BE2C (cell line): Measurements from ENCODE around the gene BTBD2.

Experiments
- DNase-seq: peaks from one replicate; pipeline ENCODE4 v3.0.0-alpha.2; 2020
- H3K27me3 ChIP-seq: fragments of 250-450 bp; sonication (Bioruptor Pico); 2 replicates; pipeline ENCODE4 v1.5.1; 2020; ENCODE audit warnings: mild to moderate bottlenecking
- H3K36me3 ChIP-seq: fragments of 250-450 bp; sonication (Bioruptor Pico); 2 replicates; pipeline ENCODE4 v1.5.1; 2020; ENCODE audit warnings: mild to moderate bottlenecking
- H3K4me1 ChIP-seq: fragments of 250-450 bp; sonication (Bioruptor Pico); 2 replicates; pipeline ENCODE4 v1.5.1; 2020
- H3K4me3 ChIP-seq: 2 replicates; pipeline ENCODE4 v1.5.1; 2011; ENCODE audit warnings: low read depth, low read length
- H3K9me3 ChIP-seq: fragments of 250-450 bp; sonication (Bioruptor Pico); 2 replicates; pipeline ENCODE4 v1.5.1; 2020
- CTCF ChIP-seq: IDR thresholded peaks from 2 replicates; pipeline ENCODE4 v1.5.1; 2012; ENCODE audit warnings: mild to moderate bottlenecking, low read depth, low read length

The BTBD2 gene

GRCh38 chr19:1987197-1988187, 28.0 kb downstream of the BTBD2 start:
- no peak for DNase-seq
- no peak for TF ChIP-seq CTCF
- H3K36me3 ChIP-seq: peaks cover 68% of the 10 kb centered on the region
- no peaks in the 10 kb centered on the region for H3K27me3 ChIP-seq
- no peak overlapping the region for H3K4me3 ChIP-seq
- no peaks in the 10 kb centered on the region for H3K4me1 ChIP-seq
- H3K9me3 ChIP-seq: no peaks in the 10 kb centered on the region

- peaks cover 69% of the 10 kb centered on the region for H3K36me3 ChIP-seq
- H3K9me3 ChIP-seq: no peaks in the 10 kb centered on the region
- H3K4me1 ChIP-seq: no peaks in the 10 kb centered on the region
- no peak for DNase-seq
- no peaks in the 10 kb centered on the region for H3K27me3 ChIP-seq
- no peak overlapping the region for H3K4me3 ChIP-seq
- TF ChIP-seq CTCF: no peak
These were observed 29.0 kb downstream of the BTBD2 start for GRCh38 chr19:1986357-1987162.

DNA sequence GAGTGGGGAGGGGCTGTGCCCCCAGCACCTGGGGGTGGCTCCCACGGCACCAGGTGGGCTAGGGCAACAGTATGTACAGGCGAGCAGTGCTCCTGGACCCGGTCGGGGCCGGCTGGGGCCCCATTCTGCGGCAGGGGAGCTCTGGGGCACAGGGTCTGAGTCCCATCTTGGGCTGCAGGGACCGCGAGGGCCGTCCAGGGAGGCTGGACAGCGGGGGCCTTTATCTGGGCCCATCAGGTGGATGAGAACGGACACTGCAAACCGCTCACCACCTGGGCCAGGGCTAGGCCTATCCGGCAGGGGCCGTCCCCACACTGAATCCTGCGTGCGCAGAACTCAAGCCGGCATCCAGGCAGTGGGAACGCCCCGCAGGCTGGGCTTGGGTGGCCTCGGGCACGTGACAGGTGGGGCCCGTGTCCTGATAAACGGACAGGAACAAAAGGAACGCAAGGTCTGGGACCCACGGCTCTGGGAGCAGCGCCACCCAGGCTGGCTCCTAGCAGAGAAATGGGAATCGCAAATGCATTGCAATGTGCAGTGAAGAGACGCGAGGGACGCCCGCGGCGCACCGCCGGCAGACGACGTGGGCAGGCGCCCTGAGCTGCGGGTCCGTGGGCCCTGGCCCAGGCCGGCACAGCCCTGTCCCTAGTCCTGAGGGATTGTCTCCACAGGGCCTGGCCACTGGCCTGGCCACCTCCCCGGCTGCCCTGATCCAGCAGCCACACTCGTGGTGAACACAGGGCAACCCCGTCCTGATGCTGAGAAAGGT, 29.7 kb downstream of the BTBD2 start:
- peaks cover 69% of the 10 kb centered on the region for H3K36me3 ChIP-seq
- no peak overlapping the region for H3K4me3 ChIP-seq
- no peaks in the 10 kb centered on the region for H3K9me3 ChIP-seq
- no peak for DNase-seq
- no peaks in the 10 kb centered on the region for H3K27me3 ChIP-seq
- TF ChIP-seq CTCF: no peak
- H3K4me1 ChIP-seq: no peaks in the 10 kb centered on the region

GRCh38 chr19:1984357-1984756, 31.2 kb downstream of the BTBD2 start:
- Histone ChIP-seq H3K36me3 (peaks cover 68% of the 10 kb centered on the region), H3K27me3 (no peaks in the 10 kb centered on the region), H3K9me3 (no peaks in the 10 kb centered on the region), H3K4me3 (no peak overlapping the region), H3K4me1 (no peaks in the 10 kb centered on the region)
- no peak for DNase-seq
- TF ChIP-seq CTCF: no peak

DNA sequence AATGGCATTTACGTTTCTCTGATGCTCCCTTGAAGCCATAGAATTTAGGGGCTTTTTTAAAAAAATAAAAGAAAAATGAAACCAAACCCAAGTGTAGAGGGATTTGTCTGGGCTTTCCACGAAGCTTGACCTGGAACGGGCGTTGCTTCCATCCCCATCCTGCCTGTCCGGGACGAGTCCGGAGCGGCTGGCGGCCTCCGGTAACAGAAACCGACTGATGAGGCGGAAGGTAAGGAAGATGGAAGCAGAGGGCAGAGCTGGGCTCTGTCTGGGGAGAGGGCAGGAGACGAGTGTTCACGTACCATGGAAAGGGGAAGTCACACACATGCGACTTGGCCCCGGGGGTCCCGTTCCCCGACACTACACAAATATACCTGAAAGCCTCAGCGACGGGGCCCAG, 34.3 kb downstream of the BTBD2 start:
- Histone ChIP-seq H3K4me3 (no peak overlapping the region), H3K9me3 (no peaks in the 10 kb centered on the region), H3K27me3 (no peaks in the 10 kb centered on the region), H3K36me3 (peaks cover 52% of the 10 kb centered on the region), H3K4me1 (no peaks in the 10 kb centered on the region)
- no peak for TF ChIP-seq CTCF
- DNase-seq: no peak
